ENCODE data around the gene ZNF341.
"Not testable (repeated sequence)": the region's sequence is repeated elsewhere in the genome, so short reads cannot be mapped to it uniquely, and the experiment has no call there.

Gene ZNF341

DNA sequence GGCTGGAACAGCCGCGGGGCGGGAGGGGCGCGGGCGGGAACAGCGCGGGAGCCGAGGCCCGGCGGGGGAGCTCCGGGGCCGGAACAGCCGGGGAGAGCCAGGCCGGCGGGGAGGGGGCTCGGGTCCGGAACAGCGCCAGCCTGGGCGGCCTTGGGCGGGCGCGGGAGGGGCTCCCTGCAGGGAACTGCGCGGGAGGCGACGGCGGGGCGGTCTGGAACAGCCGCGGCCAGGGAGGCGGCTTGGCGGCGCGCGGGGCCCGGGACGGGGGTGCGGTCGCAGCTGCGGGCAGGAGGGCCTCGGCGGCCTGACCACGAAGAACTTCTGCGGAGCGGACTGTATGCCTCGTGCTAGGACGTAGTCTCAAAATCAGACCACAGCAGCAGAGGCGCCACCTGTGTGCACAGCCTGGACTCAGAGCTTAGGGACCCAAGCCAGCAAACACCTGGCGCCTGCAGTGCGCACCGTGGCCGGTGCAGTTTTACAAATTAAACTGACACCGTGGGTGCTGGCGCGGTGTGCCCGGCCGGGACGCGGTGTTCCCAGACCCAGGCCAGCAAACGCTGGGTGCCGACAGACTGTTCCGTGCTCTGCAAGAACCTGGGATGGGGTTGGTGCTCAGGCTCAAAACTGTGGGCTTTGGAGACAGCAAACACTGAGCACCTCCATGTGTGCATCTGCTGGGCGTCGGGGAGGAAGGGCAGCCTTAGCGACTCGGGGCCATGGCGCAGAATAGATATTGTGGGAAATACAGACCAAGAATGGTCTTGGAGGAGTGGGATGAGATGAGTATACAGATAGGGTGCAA is 572 bp downstream of the ZNF341 start:
- DNase-seq, result no peak

GRCh38 chr20:33733654-33734576 is 2.1 kb downstream of the ZNF341 start:
- DNase-seq, result no peak

DNA sequence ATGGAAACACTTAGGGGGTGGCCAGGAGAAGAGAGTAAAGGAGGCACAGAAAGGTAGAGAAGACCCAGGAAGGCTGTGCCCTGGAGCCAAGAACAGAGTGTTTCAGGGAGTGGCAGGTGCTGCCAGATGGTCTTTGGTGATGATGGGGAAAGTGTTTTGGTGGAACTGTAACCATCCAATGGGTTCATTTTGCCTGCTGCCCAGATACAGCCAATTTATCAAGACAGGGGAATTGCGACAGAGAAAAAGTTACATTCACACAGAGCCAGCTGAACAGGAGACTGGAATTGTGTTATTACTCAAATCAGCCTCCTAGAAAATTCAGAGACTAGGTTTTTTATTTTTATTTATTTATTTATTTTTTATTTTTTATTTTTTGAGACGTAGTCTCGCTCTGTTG is 5.2 kb downstream of the ZNF341 start:
- DNase-seq, result no peak

GRCh38 chr20:33739493-33739892 is 7.7 kb downstream of the ZNF341 start:
- DNase-seq, result no peak

GRCh38 chr20:33740189-33740588 is 8.4 kb downstream of the ZNF341 start:
- no peak for DNase-seq

DNA sequence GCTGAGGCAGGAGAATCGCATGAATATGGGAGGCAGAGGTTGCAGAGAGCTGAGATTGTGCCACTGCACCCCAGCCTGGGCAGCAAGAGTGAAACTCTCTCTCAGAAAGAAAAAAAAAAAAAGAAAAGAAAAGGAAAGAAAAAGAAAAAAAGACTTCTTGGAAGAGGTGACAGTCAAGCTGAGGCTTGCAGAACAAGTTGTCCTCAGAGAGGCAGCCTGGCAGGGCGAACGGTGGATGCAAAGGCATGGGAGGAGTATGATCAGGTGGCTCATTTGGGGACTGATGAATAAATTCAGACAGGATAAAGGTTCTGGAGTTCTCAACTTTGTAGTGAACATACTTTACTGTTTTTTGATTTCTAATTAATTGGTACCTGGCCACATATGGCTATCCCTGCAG is 12.4 kb downstream of the ZNF341 start:
- no peak for DNase-seq

DNA sequence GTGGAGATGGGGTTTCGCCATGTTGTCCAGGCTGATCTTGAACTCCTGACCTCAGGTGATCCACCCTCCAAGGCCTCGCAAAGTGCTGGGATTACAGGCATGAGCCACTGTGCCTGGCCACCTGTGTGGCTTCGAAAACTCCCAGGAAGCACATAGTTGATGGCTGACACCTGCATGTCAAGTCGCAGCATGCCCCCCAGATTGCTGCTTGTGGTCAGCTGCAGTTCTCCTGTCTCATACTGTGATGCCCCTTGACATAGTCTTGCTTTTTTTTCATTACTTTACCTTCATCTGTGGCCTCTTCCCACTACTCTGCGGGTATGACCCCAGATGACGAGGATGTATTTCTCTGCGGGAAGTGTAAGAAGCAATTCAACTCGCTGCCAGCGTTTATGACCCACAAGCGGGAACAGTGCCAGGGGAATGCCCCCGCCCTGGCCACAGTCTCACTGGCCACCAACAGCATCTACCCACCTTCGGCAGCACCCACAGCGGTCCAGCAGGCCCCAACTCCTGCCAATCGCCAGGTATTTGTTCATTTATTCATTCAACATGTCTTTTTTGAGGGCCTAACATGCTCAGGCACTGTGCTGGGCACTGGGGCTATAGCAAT is 13.1 kb downstream of the ZNF341 start:
- no peak for DNase-seq

GRCh38 chr20:33746325-33746998 is 14.7 kb downstream of the ZNF341 start:
- DNase-seq, result no peak

GRCh38 chr20:33751775-33752174 is 20.0 kb downstream of the ZNF341 start:
- no peak for DNase-seq

DNA sequence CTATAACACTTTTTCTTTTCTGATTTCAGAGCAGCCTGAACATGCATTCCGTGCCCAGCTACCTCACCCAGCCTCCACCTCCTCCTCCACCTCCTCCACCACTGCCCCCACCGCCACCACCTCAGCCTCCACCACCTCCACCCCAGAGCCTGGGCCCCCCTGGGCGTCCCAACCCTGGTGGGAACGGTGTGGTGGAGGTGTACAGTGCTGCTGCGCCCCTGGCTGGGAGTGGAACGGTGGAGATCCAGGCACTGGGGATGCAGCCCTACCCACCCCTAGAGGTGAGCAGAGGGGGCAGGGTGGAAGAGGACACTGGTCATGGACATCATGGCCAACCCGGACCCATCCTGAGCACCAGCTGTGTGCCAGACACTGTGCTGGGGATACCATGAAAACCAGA is 21.3 kb downstream of the ZNF341 start:
- no peak for DNase-seq

- no peak for DNase-seq
Observed at GRCh38 chr20:33753763-33754162, 22.0 kb downstream of the ZNF341 start.

- DNase-seq, result not testable (repeated sequence)
Observed at GRCh38 chr20:33755936-33756490, 24.2 kb downstream of the ZNF341 start.

DNA sequence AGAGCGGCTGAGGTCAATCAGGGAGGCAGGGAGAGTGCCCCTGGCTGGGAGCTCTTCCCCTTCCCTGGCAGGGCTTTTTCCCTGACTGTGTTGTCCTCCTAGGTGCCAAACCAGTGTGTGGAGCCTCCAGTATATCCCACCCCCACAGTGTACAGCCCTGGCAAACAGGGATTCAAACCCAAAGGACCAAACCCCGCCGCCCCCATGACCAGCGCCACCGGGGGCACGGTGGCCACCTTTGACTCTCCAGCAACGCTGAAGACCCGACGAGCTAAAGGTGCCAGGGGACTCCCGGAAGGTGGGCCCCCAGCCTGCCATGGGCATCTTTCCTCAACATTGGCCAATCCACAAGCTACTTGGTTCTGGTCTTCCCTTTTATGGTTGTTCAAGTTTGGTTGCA is 25.2 kb downstream of the ZNF341 start:
- no peak for DNase-seq

- no peak for DNase-seq
Observed at GRCh38 chr20:33757458-33757857, 25.7 kb downstream of the ZNF341 start.

- DNase-seq, result no peak
Observed at GRCh38 chr20:33761698-33762250, 30.0 kb downstream of the ZNF341 start.

DNA sequence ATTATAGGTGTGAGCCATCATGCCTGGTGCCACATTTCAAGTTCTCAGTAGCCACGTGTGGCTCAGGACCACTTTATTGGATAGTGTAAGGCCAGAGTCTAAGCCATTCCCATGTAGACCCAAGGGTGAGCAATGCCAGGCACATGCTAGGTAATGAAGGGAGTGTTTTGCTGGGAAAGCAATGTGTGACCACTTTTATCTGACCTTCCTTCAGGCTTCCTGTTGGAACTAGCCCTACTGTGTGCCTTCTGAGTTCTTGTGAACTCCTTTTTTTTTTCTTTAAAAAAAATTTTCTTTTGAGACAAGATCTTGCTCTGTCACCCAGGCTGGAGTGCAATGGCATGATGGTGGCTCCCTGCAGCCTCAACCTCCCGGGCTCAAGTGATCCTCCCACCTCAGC is 33.3 kb downstream of the ZNF341 start:
- no peak for DNase-seq

DNA sequence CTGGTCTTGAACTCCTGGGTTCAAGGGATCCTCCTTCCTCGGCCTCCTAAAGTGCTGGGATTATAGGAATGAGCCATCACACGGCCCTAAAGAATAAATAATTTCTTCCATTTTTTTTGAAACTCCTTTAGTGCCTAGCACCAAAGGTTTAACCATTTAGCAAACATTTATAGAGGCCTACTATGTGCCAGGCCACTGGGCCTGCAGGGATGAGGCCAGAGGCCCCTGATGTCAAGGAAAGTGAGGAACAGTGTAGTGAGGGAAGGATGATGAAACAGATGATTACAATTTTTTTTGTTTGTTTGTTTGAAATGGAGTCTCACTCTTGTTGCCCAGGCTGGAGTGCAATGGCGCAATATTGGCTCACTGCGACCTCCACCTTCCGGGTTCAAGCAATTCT is 33.8 kb downstream of the ZNF341 start:
- DNase-seq, result no peak

DNA sequence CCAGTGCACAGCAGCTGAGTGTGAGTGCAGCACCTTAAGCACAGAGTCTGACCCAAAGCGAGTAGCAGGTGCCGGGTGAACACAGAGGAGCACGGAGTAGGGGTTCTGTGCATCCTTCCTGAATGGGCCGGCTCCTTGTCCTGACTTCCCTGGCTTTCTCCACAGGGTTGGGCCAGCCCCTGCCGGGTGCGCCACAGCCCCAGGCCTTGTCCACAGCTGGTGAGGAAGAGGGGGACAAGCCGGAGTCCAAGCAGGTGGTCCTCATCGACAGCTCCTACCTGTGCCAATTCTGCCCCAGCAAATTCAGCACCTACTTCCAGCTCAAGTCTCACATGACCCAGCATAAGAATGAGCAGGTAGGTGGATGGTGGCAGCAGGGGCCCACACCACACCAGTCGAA is 34.9 kb downstream of the ZNF341 start:
- no peak for DNase-seq

DNA sequence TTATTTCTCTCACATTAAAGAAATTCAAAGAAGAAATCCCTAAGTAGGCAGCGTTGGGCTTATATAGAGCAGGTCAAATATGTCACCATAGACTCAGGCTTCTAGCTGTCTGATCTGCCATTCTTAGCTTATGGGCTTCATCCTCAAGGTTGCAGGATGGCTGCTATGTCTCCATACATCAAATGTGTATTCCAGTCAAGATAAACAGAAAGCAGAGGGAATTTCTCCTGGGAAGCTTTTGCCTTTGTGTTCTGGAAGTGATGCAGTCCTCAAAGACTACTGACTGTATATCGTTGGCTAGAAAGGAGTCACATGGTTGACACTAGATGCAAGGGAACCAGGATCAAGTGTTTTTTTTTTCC is 36.0 kb downstream of the ZNF341 start:
- no peak for DNase-seq

GRCh38 chr20:33769043-33769442 is 37.2 kb downstream of the ZNF341 start:
- DNase-seq, result no peak

DNA sequence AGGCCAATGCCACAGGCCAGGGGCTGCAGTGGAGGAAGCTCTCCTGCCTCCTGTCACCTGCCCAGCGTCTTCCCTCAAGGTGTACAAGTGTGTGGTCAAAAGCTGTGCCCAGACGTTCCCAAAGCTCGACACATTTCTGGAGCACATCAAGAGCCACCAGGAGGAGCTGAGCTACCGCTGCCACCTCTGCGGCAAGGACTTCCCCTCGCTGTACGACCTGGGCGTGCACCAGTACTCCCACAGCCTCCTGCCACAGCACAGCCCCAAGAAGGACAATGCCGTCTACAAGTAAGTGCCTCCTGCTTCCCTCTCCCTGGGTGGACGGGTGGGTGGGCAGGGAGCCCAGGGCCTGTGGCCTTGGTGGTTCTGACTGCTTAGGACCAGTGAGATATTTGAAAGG is 38.2 kb downstream of the ZNF341 start:
- no peak for DNase-seq

DNA sequence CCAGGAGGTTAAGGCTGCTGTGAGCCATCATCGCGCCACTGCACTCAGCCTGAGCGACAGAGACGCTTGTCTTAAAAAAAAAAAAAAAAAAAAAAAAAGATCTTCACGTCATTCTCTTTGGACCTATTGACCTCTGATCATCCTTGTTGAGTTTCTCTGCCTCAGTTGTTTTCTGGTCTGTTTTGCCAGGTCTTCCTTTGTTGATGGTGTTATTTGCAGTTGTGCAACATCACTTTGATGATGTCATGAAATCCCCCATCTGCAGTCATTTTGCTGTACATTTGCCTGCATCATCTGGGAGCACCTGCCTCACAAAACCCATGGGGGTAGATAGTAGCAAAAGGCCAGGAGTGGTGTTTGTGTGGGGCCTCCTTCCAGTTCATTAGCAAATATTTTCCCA is 40.1 kb downstream of the ZNF341 start:
- DNase-seq, result no peak

GRCh38 chr20:33772439-33772838 is 40.6 kb downstream of the ZNF341 start:
- DNase-seq, result no peak
